Upper lobe of right lung (tissue), 1 donor: ENCODE data around the gene RAMAC. TPM values are rescaled to one million over a fixed set of nuclear protein-coding genes. Genes with fewer than 3 reads are reported as not detected.
"Not testable (repeated sequence)": the region's sequence is repeated elsewhere in the genome, so short reads cannot be mapped to it uniquely, and the experiment has no call there.

Experiments used
- ATAC-seq: fragments of 200-7000 bp; cut with Tn5 transposase; one replicate; pipeline ENCODE4 v1.9.1; 2020; ENCODE audit warnings: mild to moderate bottlenecking, moderate library complexity
- DNase-seq: peaks from one replicate; pipeline ENCODE4 v3.0.0-alpha.2; 2020
- H3K27ac ChIP-seq: fragments of 200-600 bp; one replicate; pipeline ENCODE4 v1.8.0; 2022
- H3K27me3 ChIP-seq: fragments of 200-600 bp; one replicate; pipeline ENCODE4 v1.8.0; 2022; ENCODE audit warnings: mild to moderate bottlenecking
- H3K36me3 ChIP-seq: fragments of 200-600 bp; one replicate; pipeline ENCODE4 v1.8.0; 2022
- H3K4me1 ChIP-seq: fragments of 200-600 bp; one replicate; pipeline ENCODE4 v1.8.0; 2022
- H3K4me3 ChIP-seq: fragments of 200-600 bp; one replicate; pipeline ENCODE4 v1.8.0; 2022; ENCODE audit warnings: mild to moderate bottlenecking
- H3K9me3 ChIP-seq: fragments of 200-600 bp; one replicate; pipeline ENCODE4 v1.8.0; 2022
- CTCF ChIP-seq: fragments of 200-600 bp; IDR thresholded peaks from one replicate; pipeline ENCODE4 v1.8.0; 2022; ENCODE audit warnings: antibody characterized with exemption
- intact Hi-C: fragments of 100-400 bp; cut with DNase I; formaldehyde crosslinking; loops from one replicate; pipeline ENCODE4 v1.11.0; 2022
- total RNA-seq: library from RNA; stranded (reverse); fragmentation: NEBNext Ultra II Directional; extraction: Animal tissue kit (Norgen Biotek cat#: 25700); gene quantifications from one replicate; pipeline ENCODE4 v1.2.1, GENCODE V29; 2021
- donor health status: DM: no; HTN: yes; CAD: no; lungs with severe emphysema.

The RAMAC gene
- total RNA-seq, 1 donor from 2014 or later: 15.4 TPM

GRCh38 chr15:82993144-82993543 lies 7.1 kb downstream of the RAMAC start:
- Histone ChIP-seq H3K4me3 (no peak overlapping the region), H3K36me3 (peaks cover 30% of the 10 kb centered on the region), H3K9me3 (no peaks in the 10 kb centered on the region), H3K27me3 (no peaks in the 10 kb centered on the region), H3K27ac (no peak overlapping the region), H3K4me1 (no peaks in the 10 kb centered on the region)
- ATAC-seq (no peak), DNase-seq (no peak)
- no peak for TF ChIP-seq CTCF
- intact Hi-C loops: loop anchor here (5.0 kb wide), 1 partner anchor 151 kb away; no protein-coding TSS in a partner anchor

GRCh38 chr15:82995076-82995475 lies 9.1 kb downstream of the RAMAC start:
- no peak for ATAC-seq
- TF ChIP-seq CTCF: no peak
- Histone ChIP-seq H3K27me3 (no peaks in the 10 kb centered on the region), H3K36me3 (peaks cover 15% of the 10 kb centered on the region), H3K4me1 (peaks cover 2% of the 10 kb centered on the region), H3K9me3 (no peaks in the 10 kb centered on the region), H3K27ac (no peak overlapping the region), H3K4me3 (no peak overlapping the region)
- DNase-seq: no peak
- intact Hi-C loops: no loop called here

GRCh38 chr15:82995938-82996337 lies 9.9 kb downstream of the RAMAC start:
- peaks cover 10% of the 10 kb centered on the region for H3K36me3 ChIP-seq
- no peak for ATAC-seq
- no peaks in the 10 kb centered on the region for H3K9me3 ChIP-seq
- H3K27ac ChIP-seq: no peak overlapping the region
- TF ChIP-seq CTCF: no peak
- intact Hi-C loops: no loop called here
- no peak overlapping the region for H3K4me3 ChIP-seq
- H3K27me3 ChIP-seq: no peaks in the 10 kb centered on the region
- peaks cover 5% of the 10 kb centered on the region for H3K4me1 ChIP-seq
- no peak for DNase-seq

- no peak for TF ChIP-seq CTCF
- intact Hi-C loops: no loop called here
Observed at GRCh38 chr15:82999426-82999825, 13.4 kb downstream of the RAMAC start.

GRCh38 chr15:82999905-83000671 lies 14.1 kb downstream of the RAMAC start:
- H3K27ac ChIP-seq: peak overlapping the region; percentile 44
- peaks cover 5% of the 10 kb centered on the region for H3K4me1 ChIP-seq
- H3K36me3 ChIP-seq: peaks cover 14% of the 10 kb centered on the region
- ATAC-seq (peak; percentile 81), DNase-seq (no peak)
- H3K27me3 ChIP-seq: no peaks in the 10 kb centered on the region
- intact Hi-C loops: no loop called here
- peak; percentile 42 for TF ChIP-seq CTCF
- H3K9me3 ChIP-seq: no peaks in the 10 kb centered on the region
- peak overlapping the region; percentile 36 for H3K4me3 ChIP-seq

More at GRCh38 chr15:82999426-82999825, 13.4 kb downstream of the RAMAC start:
- H3K4me3 ChIP-seq: no peak overlapping the region
- no peak overlapping the region for H3K27ac ChIP-seq
- H3K4me1 ChIP-seq: peaks cover 5% of the 10 kb centered on the region
- no peaks in the 10 kb centered on the region for H3K9me3 ChIP-seq
- H3K27me3 ChIP-seq: no peaks in the 10 kb centered on the region
- no peak for DNase-seq
- peaks cover 7% of the 10 kb centered on the region for H3K36me3 ChIP-seq
- no peak for ATAC-seq

- not testable (repeated sequence) for H3K4me1 ChIP-seq
Observed at GRCh38 chr15:83000672-83001031, 14.6 kb downstream of the RAMAC start.

More at GRCh38 chr15:83000672-83001031, 14.6 kb downstream of the RAMAC start:
- intact Hi-C loops, H3K9me3 ChIP-seq, ATAC-seq, H3K27ac ChIP-seq, H3K4me3 ChIP-seq, DNase-seq, H3K27me3 ChIP-seq: not testable (repeated sequence)
- peaks cover 19% of the 10 kb centered on the region for H3K36me3 ChIP-seq
